Right lobe of liver (tissue), 6 donors: ENCODE measurements around the gene ARF1. TPM values are rescaled to one million over a fixed set of nuclear protein-coding genes. Genes with fewer than 3 reads are reported as not detected.

Experiments
- ATAC-seq, 4 donors: fragments of 200-7000 bp; cut with Tn5 transposase; one replicate each; pipeline ENCODE4 v1.9.1; 2020; ENCODE audit warnings: mild to moderate bottlenecking in 4 of 4, moderate library complexity in 4 of 4
- DNase-seq, 3 donors: peaks; one replicate each; pipeline ENCODE4 v3.0.0-alpha.2; 2020
- H3K27ac ChIP-seq, 3 donors: fragments of 200-600 bp; one replicate each; pipeline ENCODE4 v1.8.0; 2022
- H3K27me3 ChIP-seq, 2 donors: fragments of 200-600 bp; one replicate each; pipeline ENCODE4 v1.8.0; 2022
- H3K36me3 ChIP-seq, 4 donors: fragments of 200-600 bp; sonication (generic) in 1 of 4; one replicate each; pipeline versions ENCODE4 v1.5.1 to v1.8.0; 2017 to 2022; ENCODE audit warnings: control low read depth in 1 of 4
- H3K4me1 ChIP-seq, 4 donors: fragments of 200-600 bp; sonication (generic) in 1 of 4; one replicate each; pipeline versions ENCODE4 v1.5.1 to v1.8.0; 2017 to 2022; ENCODE audit warnings: control low read depth in 1 of 4
- H3K4me3 ChIP-seq, 3 donors: fragments of 200-600 bp; one replicate each; pipeline ENCODE4 v1.8.0; 2022
- H3K9me3 ChIP-seq, 4 donors: fragments of 200-600 bp; sonication (generic) in 1 of 4; one replicate each; pipeline versions ENCODE4 v1.5.1 to v1.8.0; 2017 to 2022; ENCODE audit warnings: control low read depth in 1 of 4
- CTCF ChIP-seq, 4 donors: fragments of 200-600 bp in 3 of 4; fragments of 450-650 bp in 1 of 4; IDR thresholded peaks; one replicate each; pipeline versions ENCODE4 v1.5.1 to v1.8.0; 2016 to 2022; ENCODE audit warnings: antibody characterized with exemption in 4 of 4, mild to moderate bottlenecking in 2 of 4
- POLR2A ChIP-seq: fragments of 450-650 bp; IDR thresholded peaks from one replicate; pipeline ENCODE4 v1.6.1; 2017; ENCODE audit warnings: antibody characterized with exemption, mild to moderate bottlenecking
- WGBS: methylation state at CpG from one replicate; pipeline ENCODE4 v1.1.6; 2018; ENCODE audit warnings: low coverage, low lambda C conversion rate; ENCODE audit not compliant: insufficient coverage; ENCODE audit errors: missing lambda C conversion rate; 5-methylcytosine and 5-hydroxymethylcytosine counted together
- intact Hi-C, 2 donors: fragments of 100-400 bp; cut with DNase I; formaldehyde crosslinking; loops; one replicate each; pipeline versions ENCODE4 v1.11.2 to v1.14.1; 2022
- total RNA-seq, 6 experiments: library from RNA; depleted of rRNA in 2 of 6; stranded (reverse); fragments of >200 nt in 2 of 6; fragmentation: NEBNext Ultra II Directional in 3 of 6; extraction: Animal tissue kit (Norgen Biotek cat#: 25700) in 3 of 6; gene quantifications; one replicate each; pipeline versions ENCODE4 v1.1.0 to v1.2.4, GENCODE V29; 2016 to 2023
- donor health status: DM: no; HTN: yes; CAD: no.
- donor health status: DM: no; HTN: no; CAD: no.
- donor health status: DM: no; HTN: no; CAD: no.
- donor health status: DM: no; HTN: yes; CAD: no.
- donor health status: DM: no; HTN: yes; CAD: no.

ARF1 gene
- total RNA-seq, 6 experiments from 2014 or later, result 143 to 261 (median 193) TPM

GRCh38 chr1:228120351-228120750 is 37.8 kb downstream of the ARF1 start:
- Histone ChIP-seq H3K36me3 (no peaks in the 10 kb centered on the region), H3K4me3 (no peak overlapping the region), H3K4me1 (no peaks in the 10 kb centered on the region), H3K27me3 (no peaks in the 10 kb centered on the region), H3K27ac (no peak overlapping the region), H3K9me3 (no peaks in the 10 kb centered on the region)
- TF ChIP-seq POLR2A, result no peak
- no peak for TF ChIP-seq CTCF (IDR thresholded peaks at IDR 0.05)
- intact Hi-C loops, result no loop called here
- no peak for DNase-seq
- 82% methylated on average over 1 of the region's 1 CpG for WGBS
- no peak for ATAC-seq

GRCh38 chr1:228120857-228121489 is 38.5 kb downstream of the ARF1 start:
- 61% methylated on average over 5 of the region's 5 CpGs for WGBS
- H3K27ac ChIP-seq, result no peak overlapping the region
- H3K36me3 ChIP-seq, result no peaks in the 10 kb centered on the region
- intact Hi-C loops, result no loop called here
- H3K4me1 ChIP-seq, result no peaks in the 10 kb centered on the region
- H3K4me3 ChIP-seq, result no peak overlapping the region
- no peaks in the 10 kb centered on the region for H3K9me3 ChIP-seq
- DNase-seq (no peak), ATAC-seq (no peak)
- TF ChIP-seq POLR2A (no peak), CTCF (IDR thresholded peaks at IDR 0.05) (no peak)
- H3K27me3 ChIP-seq, result no peaks in the 10 kb centered on the region

- intact Hi-C loops, result no loop called here
- TF ChIP-seq POLR2A, result no peak
- Histone ChIP-seq H3K27ac (no peak overlapping the region), H3K36me3 (no peaks in the 10 kb centered on the region), H3K27me3 (no peaks in the 10 kb centered on the region), H3K9me3 (no peaks in the 10 kb centered on the region), H3K4me3 (no peak overlapping the region), H3K4me1 (no peaks in the 10 kb centered on the region)
- DNase-seq (no peak), ATAC-seq (no peak)
- WGBS, result 78% methylated on average over 1 of the region's 1 CpG
Observed at GRCh38 chr1:228122921-228123441, 40.5 kb downstream of the ARF1 start.

- Histone ChIP-seq H3K4me3 (no peak overlapping the region), H3K9me3 (no peaks in the 10 kb centered on the region), H3K27ac (no peak overlapping the region), H3K36me3 (no peaks in the 10 kb centered on the region), H3K27me3 (no peaks in the 10 kb centered on the region), H3K4me1 (no peaks in the 10 kb centered on the region)
- no peak for DNase-seq
- intact Hi-C loops, result no loop called here
- WGBS, result 71% methylated on average over 2 of the region's 2 CpGs
- TF ChIP-seq POLR2A (no peak), CTCF (IDR thresholded peaks at IDR 0.05) (no peak)
- ATAC-seq, result peak in 2 of 4 donors; percentile 23 to 66
Observed at GRCh38 chr1:228123505-228123904, 41.0 kb downstream of the ARF1 start.

- Histone ChIP-seq H3K4me1 (no peaks in the 10 kb centered on the region), H3K27me3 (no peaks in the 10 kb centered on the region), H3K4me3 (no peak overlapping the region), H3K27ac (no peak overlapping the region), H3K36me3 (no peaks in the 10 kb centered on the region), H3K9me3 (no peaks in the 10 kb centered on the region)
- ATAC-seq (no peak), DNase-seq (no peak)
- 76% methylated on average over 5 of the region's 5 CpGs for WGBS
- intact Hi-C loops, result no loop called here
- TF ChIP-seq POLR2A (no peak), CTCF (IDR thresholded peaks at IDR 0.05) (no peak)
Observed at GRCh38 chr1:228125185-228125584, 42.7 kb downstream of the ARF1 start.
